H9 (cell line): Measurements from ENCODE around the gene POU5F1. TPM values are rescaled to one million over a fixed set of nuclear protein-coding genes. Genes with fewer than 3 reads are reported as not detected.

Experiments used
- DNase-seq: peaks from one replicate; pipeline ENCODE4 v3.0.0-alpha.2; 2017
- H2AFZ ChIP-seq: one replicate; pipeline ENCODE4 v1.6.1; 2013; ENCODE audit warnings: mild to moderate bottlenecking, low read length, control low read depth, moderate library complexity
- H2AK5ac ChIP-seq: 2 replicates; pipeline ENCODE4 v1.6.1; 2013; ENCODE audit warnings: low read length, control low read depth, mixed read lengths; ENCODE audit not compliant: insufficient read length
- H2BK120ac ChIP-seq: one replicate; pipeline ENCODE4 v1.6.1; 2013; ENCODE audit warnings: low read depth, mild to moderate bottlenecking, low read length, control low read depth, inconsistent platforms; ENCODE audit not compliant: poor library complexity, severe bottlenecking
- H2BK12ac ChIP-seq: 2 replicates; pipeline ENCODE4 v1.6.1; 2013; ENCODE audit warnings: low read length, control low read depth, mixed read lengths, low read depth; ENCODE audit not compliant: insufficient read length
- H2BK15ac ChIP-seq: 2 replicates; pipeline ENCODE4 v1.6.1; 2013; ENCODE audit warnings: low read depth, low read length, control low read depth
- H2BK20ac ChIP-seq: one replicate; pipeline ENCODE4 v1.6.1; 2013; ENCODE audit warnings: low read depth, mild to moderate bottlenecking, low read length, control low read depth, inconsistent platforms; ENCODE audit not compliant: poor library complexity, severe bottlenecking
- H2BK5ac ChIP-seq: 2 replicates; pipeline ENCODE4 v1.6.1; 2013; ENCODE audit warnings: low read length, control low read depth, mixed read lengths; ENCODE audit not compliant: insufficient read length
- H3K14ac ChIP-seq: 2 replicates; pipeline ENCODE4 v1.6.1; 2013; ENCODE audit warnings: low read length, control low read depth; ENCODE audit not compliant: insufficient read depth
- H3K18ac ChIP-seq: 2 replicates; pipeline ENCODE4 v1.6.1; 2013; ENCODE audit warnings: low read depth, mild to moderate bottlenecking, mixed read lengths, low read length, control low read depth; ENCODE audit not compliant: insufficient read length
- H3K23ac ChIP-seq: 2 replicates; pipeline ENCODE4 v1.6.1; 2013; ENCODE audit warnings: low read length, control low read depth, mixed read lengths, low read depth; ENCODE audit not compliant: insufficient read length
- H3K23me2 ChIP-seq: 2 replicates; pipeline ENCODE4 v1.6.1; 2013; ENCODE audit warnings: low read depth, mild to moderate bottlenecking, mixed read lengths, low read length, control low read depth; ENCODE audit not compliant: insufficient read length, poor library complexity, severe bottlenecking
- H3K27ac ChIP-seq: 2 replicates; pipeline ENCODE4 v1.5.1; 2013; ENCODE audit warnings: low read length, control low read depth, mixed read lengths, low read depth; ENCODE audit not compliant: insufficient read length
- H3K27me3 ChIP-seq: 2 replicates; pipeline ENCODE4 v1.6.1; 2013; ENCODE audit warnings: low read length, control low read depth, inconsistent platforms; ENCODE audit not compliant: insufficient read depth
- H3K4ac ChIP-seq: 2 replicates; pipeline ENCODE4 v1.6.1; 2013; ENCODE audit warnings: low read depth, mild to moderate bottlenecking, control low read depth, inconsistent platforms, low read length, moderate library complexity
- H3K4me1 ChIP-seq: 2 replicates; pipeline ENCODE4 v1.6.1; 2013; ENCODE audit warnings: low read length, control low read depth, inconsistent platforms; ENCODE audit not compliant: insufficient read depth
- H3K4me2 ChIP-seq: 2 replicates; pipeline ENCODE4 v1.6.1; 2013; ENCODE audit warnings: low read length, control low read depth, mixed read lengths; ENCODE audit not compliant: insufficient read length, insufficient read depth
- H3K56ac ChIP-seq: 2 replicates; pipeline ENCODE4 v1.6.1; 2013; ENCODE audit warnings: low read depth, mild to moderate bottlenecking, mixed read lengths, low read length, control low read depth; ENCODE audit not compliant: insufficient read length
- H3K79me1 ChIP-seq: 2 replicates; pipeline ENCODE4 v1.6.1; 2013; ENCODE audit warnings: low read depth, mild to moderate bottlenecking, moderate library complexity, low read length, control low read depth, inconsistent platforms; ENCODE audit not compliant: insufficient read depth, poor library complexity, severe bottlenecking
- H3K79me2 ChIP-seq: 2 replicates; pipeline ENCODE4 v1.6.1; 2013; ENCODE audit warnings: low read length, control low read depth, inconsistent platforms; ENCODE audit not compliant: insufficient read depth
- H3K9ac ChIP-seq: 2 replicates; pipeline ENCODE4 v1.6.1; 2013; ENCODE audit warnings: low read length, control low read depth, mixed read lengths; ENCODE audit not compliant: insufficient read length; ENCODE audit errors: extremely low read depth
- H3K9me3 ChIP-seq: one replicate; pipeline ENCODE4 v1.6.1; 2013; ENCODE audit warnings: low read depth, low read length, inconsistent platforms; ENCODE audit not compliant: control insufficient read depth
- H3T11ph ChIP-seq: one replicate; pipeline ENCODE4 v1.6.1; 2013; ENCODE audit warnings: mild to moderate bottlenecking, low read length, control low read depth, inconsistent platforms
- H4K20me1 ChIP-seq: one replicate; pipeline ENCODE4 v1.6.1; 2013; ENCODE audit not compliant: control insufficient read depth, insufficient read length, insufficient read depth
- H4K5ac ChIP-seq: 2 replicates; pipeline ENCODE4 v1.6.1; 2013; ENCODE audit warnings: low read depth, mild to moderate bottlenecking, mixed read lengths, low read length, control low read depth; ENCODE audit not compliant: insufficient read length
- H4K8ac ChIP-seq: replicated peaks from 2 replicates; pipeline ENCODE4 v1.6.1; 2013; ENCODE audit warnings: low read length, control low read depth, mixed read lengths, low read depth; ENCODE audit not compliant: insufficient read length
- H4K91ac ChIP-seq: 2 replicates; pipeline ENCODE4 v1.6.1; 2013; ENCODE audit warnings: low read depth, mild to moderate bottlenecking, moderate library complexity, mixed read lengths, low read length, control low read depth; ENCODE audit not compliant: insufficient read length
- H3K27ac Mint-ChIP-seq, 3 experiments: 2 replicates in 2 of 3; 3 replicates in 1 of 3; pipeline ENCODE4 v1.8.0; 2020 to 2021; ENCODE audit warnings: mixed read lengths in 3 of 3, mild to moderate bottlenecking in 1 of 3, moderate library complexity in 1 of 3
- H3K27me3 Mint-ChIP-seq: 2 replicates; pipeline ENCODE4 v1.8.0; 2021; ENCODE audit warnings: low read depth, mild to moderate bottlenecking, moderate library complexity, mixed read lengths
- H3K36me3 Mint-ChIP-seq, 3 experiments: 2 replicates in 2 of 3; 3 replicates in 1 of 3; pipeline ENCODE4 v1.8.0; 2020 to 2021; ENCODE audit warnings: low read depth in 3 of 3, mixed read lengths in 3 of 3; ENCODE audit not compliant: insufficient read depth in 1 of 3
- H3K4me1 Mint-ChIP-seq, 2 experiments: 2 replicates each; pipeline ENCODE4 v1.8.0; 2020; ENCODE audit warnings: mixed read lengths in 2 of 2
- H3K4me3 Mint-ChIP-seq, 2 experiments: 2 replicates in 1 of 2; 3 replicates in 1 of 2; pipeline ENCODE4 v1.8.0; 2020 to 2021; ENCODE audit warnings: mild to moderate bottlenecking in 2 of 2, mixed read lengths in 2 of 2, moderate library complexity in 1 of 2
- H3K9me3 Mint-ChIP-seq, 2 experiments: 2 replicates in 1 of 2; 3 replicates in 1 of 2; pipeline ENCODE4 v1.8.0; 2020; ENCODE audit warnings: mild to moderate bottlenecking in 2 of 2, mixed read lengths in 2 of 2, moderate library complexity in 1 of 2
- CTCF ChIP-seq: fragments of 200-600 bp; sonication (generic); conservative IDR thresholded peaks from 3 replicates; pipeline ENCODE4 v1.8.0; 2021; ENCODE audit warnings: antibody characterized with exemption, mild to moderate bottlenecking
- WGBS: extraction: QIAGEN DNeasy Blood & Tissue Kit; methylation state at CpG from one replicate; pipeline ENCODE4 v1.1.7; 2013; ENCODE audit warnings: missing lambda C conversion rate, low lambda C conversion rate, mixed read lengths; ENCODE audit not compliant: insufficient read length; ENCODE audit errors: extremely low coverage; 5-methylcytosine and 5-hydroxymethylcytosine counted together
- total RNA-seq: library from RNA; stranded (reverse); gene quantifications from 2 replicates; pipeline ENCODE4 v1.2.1, GENCODE V29; 2021

POU5F1 gene
- total RNA-seq, 1 experiment from 2014 or later, result 2,134 TPM

GRCh38 chr6:31179896-31180295 lies 9.4 kb upstream of the POU5F1 start:
- no peak for TF ChIP-seq CTCF
- no peak overlapping the region for H2AK5ac ChIP-seq
- H3K18ac ChIP-seq, result no peak overlapping the region
- H2BK15ac ChIP-seq, result no peak overlapping the region
- H3K79me2 ChIP-seq, result no peaks in the 10 kb centered on the region; the same call in 1 of the 2 replicates
- H4K5ac ChIP-seq, result no peak overlapping the region
- H2BK5ac ChIP-seq, result no peak overlapping the region
- peaks cover 0 to 6% (median 4%) of the 10 kb centered on the region in 3 experiments; a peak in 4 of 7 replicates for H3K36me3 Mint-ChIP-seq
- H3K9me3 Mint-ChIP-seq, result no peaks in the 10 kb centered on the region
- H3K79me1 ChIP-seq, result no peaks in the 10 kb centered on the region
- H2BK120ac ChIP-seq, result no peak overlapping the region
- no peak overlapping the region for H3K27ac Mint-ChIP-seq
- H3K27me3 ChIP-seq, result no peaks in the 10 kb centered on the region
- no peak overlapping the region for H3K14ac ChIP-seq
- no peak overlapping the region for H3K56ac ChIP-seq
- H2AFZ ChIP-seq, result no peak overlapping the region
- no peaks in the 10 kb centered on the region for H3K23me2 ChIP-seq
- no peak overlapping the region for H3K27ac ChIP-seq
- no peak overlapping the region for H4K91ac ChIP-seq
- H3K9me3 ChIP-seq, result no peaks in the 10 kb centered on the region
- H3K27me3 Mint-ChIP-seq, result 0 out of 2 replicates have a peak, but pooled peaks cover 1% of the 10 kb centered on the region
- H3K4me1 ChIP-seq, result peaks cover 2% of the 10 kb centered on the region; the same call in 1 of the 2 replicates
- no peak overlapping the region for H2BK20ac ChIP-seq
- H3K4ac ChIP-seq, result no peak overlapping the region
- no peak overlapping the region for H4K8ac ChIP-seq
- peaks cover 31 to 41% of the 10 kb centered on the region in 2 experiments for H3K4me1 Mint-ChIP-seq
- DNase-seq, result no peak
- no peak overlapping the region for H3K4me2 ChIP-seq
- H3T11ph ChIP-seq, result no peak overlapping the region
- no CpG with 5 or more reads among the region's 8 CpGs for WGBS
- H3K23ac ChIP-seq, result no peak overlapping the region
- no peaks in the 10 kb centered on the region for H4K20me1 ChIP-seq
- no peak overlapping the region for H2BK12ac ChIP-seq
- H3K9ac ChIP-seq, result no peak overlapping the region
- H3K4me3 Mint-ChIP-seq, result no peak overlapping the region
